ENCODE results near the gene DRICH1. TPM values are rescaled to one million over a fixed set of nuclear protein-coding genes. Genes with fewer than 3 reads are reported as not detected.
"Not testable (repeated sequence)": the region's sequence is repeated elsewhere in the genome, so short reads cannot be mapped to it uniquely, and the experiment has no call there.

DRICH1 gene
- total RNA-seq, 1 donor from 2014 or later = 0.39 TPM

DNA sequence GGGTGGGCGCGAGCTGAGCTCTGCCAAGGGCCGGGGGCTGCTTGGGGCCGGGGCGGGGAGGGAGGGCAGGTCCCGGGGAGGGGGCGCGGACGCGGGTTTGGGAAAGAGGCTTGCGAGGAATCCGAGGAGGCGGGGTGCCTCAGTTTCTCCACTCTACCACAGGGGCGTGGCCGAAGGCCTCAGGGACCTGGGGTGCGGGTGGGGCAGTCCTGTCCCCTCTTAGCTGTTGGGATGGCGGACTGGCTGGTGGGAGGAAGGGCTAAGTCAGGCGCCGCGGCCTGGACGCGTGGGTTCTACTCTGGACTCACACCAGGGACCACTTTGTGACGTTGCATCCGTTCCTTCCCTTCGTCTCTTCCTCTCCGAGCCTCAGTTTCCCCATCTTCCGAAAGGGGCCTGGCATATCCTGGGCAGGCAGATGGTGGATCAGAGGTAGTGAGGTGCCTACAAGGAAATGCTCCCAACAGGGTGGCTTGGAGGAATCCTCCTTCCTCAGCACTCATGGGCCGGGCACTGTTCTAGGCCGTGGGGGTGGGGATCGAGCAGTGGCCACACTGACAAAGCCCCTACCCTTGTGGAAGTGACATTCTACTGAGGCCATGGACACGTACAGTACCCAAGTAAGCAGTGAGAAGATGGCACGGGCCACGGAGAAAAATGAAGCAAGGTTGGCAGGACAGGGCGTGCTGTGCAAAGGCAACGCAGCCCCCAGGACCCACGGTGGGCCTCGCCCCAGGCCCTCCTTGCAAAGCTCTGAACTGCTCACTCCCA is 65.2 kb downstream of the DRICH1 start:
- DNase-seq = no peak

DNA sequence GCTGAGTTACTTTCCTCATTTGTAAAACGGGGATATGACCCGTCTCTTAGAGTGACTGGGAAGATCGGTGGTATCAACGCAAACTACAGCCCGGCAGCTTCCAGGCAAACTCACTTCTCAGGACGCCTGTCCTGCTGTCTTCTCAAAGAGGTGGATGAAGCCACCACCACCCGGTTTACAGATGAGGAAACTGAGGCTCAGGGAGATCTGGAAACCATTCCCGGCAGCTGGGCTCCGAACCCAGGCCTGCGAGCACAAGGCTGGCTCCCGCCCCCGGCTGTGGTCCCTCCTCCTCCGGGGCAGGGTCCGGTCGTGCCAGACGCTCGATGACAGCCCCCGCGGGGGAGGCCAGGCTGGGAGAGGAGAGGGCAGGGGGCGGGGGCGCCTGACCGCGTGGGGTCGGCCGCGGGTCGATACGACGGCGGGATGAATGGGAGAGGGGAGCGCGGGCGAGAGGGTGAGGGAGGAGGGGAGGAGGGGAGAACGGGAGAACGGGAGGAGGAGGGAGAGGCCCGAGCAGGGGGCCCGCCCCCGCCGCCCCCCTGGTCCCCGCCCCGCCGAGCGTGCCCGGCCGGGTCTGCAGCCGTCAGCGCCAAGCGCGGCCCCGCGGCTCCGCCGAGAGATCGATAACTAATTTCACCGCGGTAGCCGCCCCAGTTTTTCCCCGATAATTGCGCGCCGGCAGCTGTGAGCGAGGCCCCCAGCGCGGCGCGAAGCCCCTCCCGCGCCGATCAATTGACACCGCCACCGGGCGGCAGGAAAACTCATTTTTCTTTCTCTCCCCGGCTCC is 66.0 kb downstream of the DRICH1 start:
- no peak for DNase-seq

GRCh38 chr22:23565305-23565914 is 66.7 kb downstream of the DRICH1 start:
- no peak for DNase-seq

DNA sequence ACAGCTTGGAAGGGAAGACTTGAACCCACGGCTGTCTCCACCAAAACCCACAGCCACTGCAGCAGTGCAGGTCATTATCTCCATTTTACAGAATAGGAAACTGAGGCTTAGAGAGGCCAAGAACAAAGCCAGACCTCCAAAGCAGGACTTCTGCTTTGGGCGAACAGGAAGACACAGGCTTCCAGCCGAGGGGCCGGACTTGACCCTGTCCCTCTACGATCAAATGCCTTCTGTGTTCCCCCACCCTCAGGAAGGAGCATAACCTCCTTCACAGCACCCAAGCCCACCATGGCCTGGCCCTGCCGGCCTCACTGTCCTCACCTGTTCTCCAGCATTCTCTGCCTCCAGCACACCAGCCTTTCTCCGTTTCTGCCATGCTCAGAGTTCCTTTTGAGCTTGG is 67.8 kb downstream of the DRICH1 start:
- DNase-seq = no peak

DNA sequence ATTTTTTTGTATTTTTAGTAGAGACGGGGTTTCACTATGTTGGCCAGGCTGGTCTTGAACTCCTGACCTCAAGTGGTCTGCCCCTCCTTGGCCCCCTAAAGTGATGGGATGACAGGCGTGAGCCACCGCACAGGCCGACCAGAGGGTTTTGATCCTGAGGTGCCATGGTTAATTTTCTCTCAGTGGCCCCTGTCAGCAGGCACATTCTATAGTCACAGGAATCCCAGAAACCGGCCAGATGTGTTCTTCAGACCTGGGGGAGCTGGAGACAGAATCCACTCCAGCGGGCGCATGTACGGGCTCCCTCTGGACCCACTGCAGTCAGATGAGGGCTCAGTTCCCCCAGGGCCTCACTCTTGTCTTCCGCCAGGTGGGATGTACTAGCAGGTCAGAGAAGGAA is 69.0 kb downstream of the DRICH1 start:
- no peak for DNase-seq

GRCh38 chr22:23562186-23562585 is 69.9 kb downstream of the DRICH1 start:
- no peak for DNase-seq

DNA sequence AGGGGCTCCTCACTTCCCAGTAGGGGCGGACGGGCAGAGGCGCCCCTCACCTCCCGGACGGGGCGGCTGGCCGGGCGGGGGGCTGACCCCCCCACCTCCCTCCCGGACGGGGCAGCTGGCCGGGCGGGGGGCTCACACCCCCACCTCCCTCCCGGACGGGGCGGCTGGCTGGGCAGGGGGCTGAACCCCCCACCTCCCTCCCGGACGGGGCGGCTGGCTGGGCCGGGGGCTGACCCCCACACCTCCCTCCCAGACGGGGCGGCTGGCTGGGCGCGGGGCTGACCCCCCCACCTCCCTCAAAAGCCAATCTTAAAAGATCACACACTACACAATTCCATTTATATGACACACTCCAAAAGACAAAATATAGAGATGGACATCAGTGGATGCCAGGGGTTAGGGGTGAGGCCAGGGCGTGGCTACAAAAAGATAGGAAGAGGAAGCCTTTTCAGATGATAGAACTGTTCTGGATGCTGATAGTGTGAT is 71.1 kb downstream of the DRICH1 start:
- not testable (repeated sequence) for DNase-seq

- not testable (repeated sequence) for DNase-seq
Measured at GRCh38 chr22:23560215-23560614, 71.9 kb downstream of the DRICH1 start.

Small RNA genes within 50 kb of the gene (small RNA-seq; reads per million reads assigned to genes)
- gene AP000346.3 (ENCODE audit: low replicate concordance) = not detected

Other genes starting within 250 kb of the DRICH1 start
- 0.39 TPM for gene IGLL1, start 52.0 kb downstream of the DRICH1 start, total RNA-seq
- gene RGL4, start 58.7 kb upstream of the DRICH1 start, total RNA-seq = 2.7 TPM
- gene ZNF70, start 118.8 kb upstream of the DRICH1 start, total RNA-seq = 4.3 TPM
- gene VPREB3, start 122.1 kb upstream of the DRICH1 start, total RNA-seq = not detected
- gene C22orf15, start 130.7 kb upstream of the DRICH1 start, total RNA-seq = 0.30 TPM
- gene CHCHD10, start 135.7 kb upstream of the DRICH1 start, total RNA-seq = 17.1 TPM
- 4.9 TPM for gene MMP11, start 140.5 kb upstream of the DRICH1 start, total RNA-seq
- 24.8 TPM for gene SMARCB1, start 154.6 kb upstream of the DRICH1 start, total RNA-seq
- 0.49 TPM for gene DERL3, start 206.7 kb upstream of the DRICH1 start, total RNA-seq
- gene SLC2A11, start 225.6 kb upstream of the DRICH1 start, total RNA-seq = 4.2 TPM

Data from skin of body (tissue), 3 donors.